H9 (cell line): ENCODE data around the gene ABLIM3. TPM values are rescaled to one million over a fixed set of nuclear protein-coding genes. Genes with fewer than 3 reads are reported as not detected.

Source experiments
- DNase-seq: peaks from one replicate; pipeline ENCODE4 v3.0.0-alpha.2; 2017
- H2AFZ ChIP-seq: one replicate; pipeline ENCODE4 v1.6.1; 2013; ENCODE audit warnings: mild to moderate bottlenecking, low read length, control low read depth, moderate library complexity
- H2AK5ac ChIP-seq: 2 replicates; pipeline ENCODE4 v1.6.1; 2013; ENCODE audit warnings: low read length, control low read depth, mixed read lengths; ENCODE audit not compliant: insufficient read length
- H2BK120ac ChIP-seq: one replicate; pipeline ENCODE4 v1.6.1; 2013; ENCODE audit warnings: low read depth, mild to moderate bottlenecking, low read length, control low read depth, inconsistent platforms; ENCODE audit not compliant: poor library complexity, severe bottlenecking
- H2BK12ac ChIP-seq: 2 replicates; pipeline ENCODE4 v1.6.1; 2013; ENCODE audit warnings: low read length, control low read depth, mixed read lengths, low read depth; ENCODE audit not compliant: insufficient read length
- H2BK15ac ChIP-seq: 2 replicates; pipeline ENCODE4 v1.6.1; 2013; ENCODE audit warnings: low read depth, low read length, control low read depth
- H2BK20ac ChIP-seq: one replicate; pipeline ENCODE4 v1.6.1; 2013; ENCODE audit warnings: low read depth, mild to moderate bottlenecking, low read length, control low read depth, inconsistent platforms; ENCODE audit not compliant: poor library complexity, severe bottlenecking
- H2BK5ac ChIP-seq: 2 replicates; pipeline ENCODE4 v1.6.1; 2013; ENCODE audit warnings: low read length, control low read depth, mixed read lengths; ENCODE audit not compliant: insufficient read length
- H3K14ac ChIP-seq: 2 replicates; pipeline ENCODE4 v1.6.1; 2013; ENCODE audit warnings: low read length, control low read depth; ENCODE audit not compliant: insufficient read depth
- H3K18ac ChIP-seq: 2 replicates; pipeline ENCODE4 v1.6.1; 2013; ENCODE audit warnings: low read depth, mild to moderate bottlenecking, mixed read lengths, low read length, control low read depth; ENCODE audit not compliant: insufficient read length
- H3K23ac ChIP-seq: 2 replicates; pipeline ENCODE4 v1.6.1; 2013; ENCODE audit warnings: low read length, control low read depth, mixed read lengths, low read depth; ENCODE audit not compliant: insufficient read length
- H3K23me2 ChIP-seq: 2 replicates; pipeline ENCODE4 v1.6.1; 2013; ENCODE audit warnings: low read depth, mild to moderate bottlenecking, mixed read lengths, low read length, control low read depth; ENCODE audit not compliant: insufficient read length, poor library complexity, severe bottlenecking
- H3K27ac ChIP-seq: 2 replicates; pipeline ENCODE4 v1.5.1; 2013; ENCODE audit warnings: low read length, control low read depth, mixed read lengths, low read depth; ENCODE audit not compliant: insufficient read length
- H3K27me3 ChIP-seq: 2 replicates; pipeline ENCODE4 v1.6.1; 2013; ENCODE audit warnings: low read length, control low read depth, inconsistent platforms; ENCODE audit not compliant: insufficient read depth
- H3K4ac ChIP-seq: 2 replicates; pipeline ENCODE4 v1.6.1; 2013; ENCODE audit warnings: low read depth, mild to moderate bottlenecking, control low read depth, inconsistent platforms, low read length, moderate library complexity
- H3K4me1 ChIP-seq: 2 replicates; pipeline ENCODE4 v1.6.1; 2013; ENCODE audit warnings: low read length, control low read depth, inconsistent platforms; ENCODE audit not compliant: insufficient read depth
- H3K4me2 ChIP-seq: 2 replicates; pipeline ENCODE4 v1.6.1; 2013; ENCODE audit warnings: low read length, control low read depth, mixed read lengths; ENCODE audit not compliant: insufficient read length, insufficient read depth
- H3K56ac ChIP-seq: 2 replicates; pipeline ENCODE4 v1.6.1; 2013; ENCODE audit warnings: low read depth, mild to moderate bottlenecking, mixed read lengths, low read length, control low read depth; ENCODE audit not compliant: insufficient read length
- H3K79me1 ChIP-seq: 2 replicates; pipeline ENCODE4 v1.6.1; 2013; ENCODE audit warnings: low read depth, mild to moderate bottlenecking, moderate library complexity, low read length, control low read depth, inconsistent platforms; ENCODE audit not compliant: insufficient read depth, poor library complexity, severe bottlenecking
- H3K79me2 ChIP-seq: 2 replicates; pipeline ENCODE4 v1.6.1; 2013; ENCODE audit warnings: low read length, control low read depth, inconsistent platforms; ENCODE audit not compliant: insufficient read depth
- H3K9ac ChIP-seq: 2 replicates; pipeline ENCODE4 v1.6.1; 2013; ENCODE audit warnings: low read length, control low read depth, mixed read lengths; ENCODE audit not compliant: insufficient read length; ENCODE audit errors: extremely low read depth
- H3K9me3 ChIP-seq: one replicate; pipeline ENCODE4 v1.6.1; 2013; ENCODE audit warnings: low read depth, low read length, inconsistent platforms; ENCODE audit not compliant: control insufficient read depth
- H3T11ph ChIP-seq: one replicate; pipeline ENCODE4 v1.6.1; 2013; ENCODE audit warnings: mild to moderate bottlenecking, low read length, control low read depth, inconsistent platforms
- H4K20me1 ChIP-seq: one replicate; pipeline ENCODE4 v1.6.1; 2013; ENCODE audit not compliant: control insufficient read depth, insufficient read length, insufficient read depth
- H4K5ac ChIP-seq: 2 replicates; pipeline ENCODE4 v1.6.1; 2013; ENCODE audit warnings: low read depth, mild to moderate bottlenecking, mixed read lengths, low read length, control low read depth; ENCODE audit not compliant: insufficient read length
- H4K8ac ChIP-seq: replicated peaks from 2 replicates; pipeline ENCODE4 v1.6.1; 2013; ENCODE audit warnings: low read length, control low read depth, mixed read lengths, low read depth; ENCODE audit not compliant: insufficient read length
- H4K91ac ChIP-seq: 2 replicates; pipeline ENCODE4 v1.6.1; 2013; ENCODE audit warnings: low read depth, mild to moderate bottlenecking, moderate library complexity, mixed read lengths, low read length, control low read depth; ENCODE audit not compliant: insufficient read length
- H3K27ac Mint-ChIP-seq, 3 experiments: 2 replicates in 2 of 3; 3 replicates in 1 of 3; pipeline ENCODE4 v1.8.0; 2020 to 2021; ENCODE audit warnings: mixed read lengths in 3 of 3, mild to moderate bottlenecking in 1 of 3, moderate library complexity in 1 of 3
- H3K27me3 Mint-ChIP-seq: 2 replicates; pipeline ENCODE4 v1.8.0; 2021; ENCODE audit warnings: low read depth, mild to moderate bottlenecking, moderate library complexity, mixed read lengths
- H3K36me3 Mint-ChIP-seq, 3 experiments: 2 replicates in 2 of 3; 3 replicates in 1 of 3; pipeline ENCODE4 v1.8.0; 2020 to 2021; ENCODE audit warnings: low read depth in 3 of 3, mixed read lengths in 3 of 3; ENCODE audit not compliant: insufficient read depth in 1 of 3
- H3K4me1 Mint-ChIP-seq, 2 experiments: 2 replicates each; pipeline ENCODE4 v1.8.0; 2020; ENCODE audit warnings: mixed read lengths in 2 of 2
- H3K4me3 Mint-ChIP-seq, 2 experiments: 2 replicates in 1 of 2; 3 replicates in 1 of 2; pipeline ENCODE4 v1.8.0; 2020 to 2021; ENCODE audit warnings: mild to moderate bottlenecking in 2 of 2, mixed read lengths in 2 of 2, moderate library complexity in 1 of 2
- H3K9me3 Mint-ChIP-seq, 2 experiments: 2 replicates in 1 of 2; 3 replicates in 1 of 2; pipeline ENCODE4 v1.8.0; 2020; ENCODE audit warnings: mild to moderate bottlenecking in 2 of 2, mixed read lengths in 2 of 2, moderate library complexity in 1 of 2
- CTCF ChIP-seq: fragments of 200-600 bp; sonication (generic); conservative IDR thresholded peaks from 3 replicates; pipeline ENCODE4 v1.8.0; 2021; ENCODE audit warnings: antibody characterized with exemption, mild to moderate bottlenecking
- WGBS: extraction: QIAGEN DNeasy Blood & Tissue Kit; methylation state at CpG from one replicate; pipeline ENCODE4 v1.1.7; 2013; ENCODE audit warnings: missing lambda C conversion rate, low lambda C conversion rate, mixed read lengths; ENCODE audit not compliant: insufficient read length; ENCODE audit errors: extremely low coverage; 5-methylcytosine and 5-hydroxymethylcytosine counted together
- total RNA-seq: library from RNA; stranded (reverse); gene quantifications from 2 replicates; pipeline ENCODE4 v1.2.1, GENCODE V29; 2021

Gene ABLIM3
- total RNA-seq, 1 experiment from 2014 or later, result 0.20 TPM

- Histone ChIP-seq H3K18ac (no peak overlapping the region), H2BK5ac (no peak overlapping the region), H3K4ac (no peak overlapping the region), H3K79me2 (no peaks in the 10 kb centered on the region), H3K14ac (no peak overlapping the region), H3K9ac (no peak overlapping the region), H3K4me2 (no peak overlapping the region), H3K4me1 (no peaks in the 10 kb centered on the region), H4K91ac (no peak overlapping the region), H3K23ac (no peak overlapping the region), H2BK12ac (no peak overlapping the region), H3K23me2 (no peaks in the 10 kb centered on the region), H2AK5ac (no peak overlapping the region), H3K79me1 (no peaks in the 10 kb centered on the region), H3T11ph (no peak overlapping the region), H3K27ac (no peak overlapping the region), H2BK20ac (no peak overlapping the region), H2BK120ac (no peak overlapping the region), H4K8ac (no peak overlapping the region), H4K5ac (no peak overlapping the region), H3K56ac (no peak overlapping the region), H3K27me3 (no peaks in the 10 kb centered on the region), H2AFZ (no peak overlapping the region), H4K20me1 (no peaks in the 10 kb centered on the region), H3K9me3 (no peaks in the 10 kb centered on the region), H2BK15ac (no peak overlapping the region)
- Mint-ChIP-seq H3K36me3 (no peaks in the 10 kb centered on the region), H3K4me1 (peaks cover 0 to 4% of the 10 kb centered on the region in 2 experiments; a peak in 2 of 4 replicates), H3K9me3 (no peaks in the 10 kb centered on the region), H3K4me3 (no peak overlapping the region), H3K27me3 (no peaks in the 10 kb centered on the region; the same call in 1 of the 2 replicates), H3K27ac (no peak overlapping the region)
- no peak for DNase-seq
- TF ChIP-seq CTCF, result no peak
- no CpG with 5 or more reads among the region's 3 CpGs for WGBS
Measured at GRCh38 chr5:149185067-149185466, 43.8 kb downstream of the ABLIM3 start.
